ENCODE data around the gene IZUMO4.

DNA sequence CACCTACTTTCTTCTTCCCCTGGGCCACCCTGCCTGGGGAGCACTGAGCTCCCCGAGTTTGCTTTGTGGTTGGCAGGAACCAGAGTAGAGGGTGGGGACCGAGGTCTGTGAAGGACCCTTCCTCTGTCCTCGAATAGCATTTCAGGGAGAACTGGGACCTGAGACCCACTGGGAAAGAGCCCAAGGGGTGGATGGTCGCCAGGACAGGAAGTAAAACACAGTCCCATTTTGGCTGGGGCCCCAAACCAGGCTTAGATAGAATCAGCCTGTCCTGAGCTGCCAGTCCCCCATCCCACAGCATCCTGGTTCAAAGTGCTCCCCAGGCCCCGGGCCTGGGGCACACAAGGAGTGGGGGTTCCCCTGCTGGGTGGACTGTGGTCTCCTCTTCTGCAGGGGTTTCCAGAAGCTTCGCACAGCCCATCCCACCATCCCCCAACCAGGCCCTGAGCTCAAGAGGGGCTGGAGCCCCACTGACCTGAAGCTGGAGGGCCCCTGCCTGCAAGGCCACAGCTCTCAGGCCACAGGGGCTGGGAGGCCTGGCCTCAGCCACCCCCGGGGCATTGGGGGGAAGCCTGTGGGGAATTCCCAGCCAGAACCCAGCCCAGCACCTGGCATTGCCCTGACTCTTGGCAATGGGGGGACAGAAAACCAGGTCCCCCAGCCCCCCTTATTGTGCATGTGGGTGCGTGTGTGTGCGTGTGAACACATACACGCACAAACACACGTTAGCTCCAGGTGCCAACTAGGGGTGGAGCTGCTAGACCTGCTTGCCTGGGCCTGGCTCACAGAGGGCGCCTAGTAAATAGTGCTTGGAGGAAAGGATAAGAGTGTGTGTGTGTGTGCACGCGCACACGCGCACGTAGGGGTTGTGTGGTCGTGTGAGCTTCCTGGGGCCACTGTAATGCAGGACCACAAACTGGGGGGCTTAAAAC lies 44.7 kb upstream of the IZUMO4 start:
- TF ChIP-seq, protein P1, sequence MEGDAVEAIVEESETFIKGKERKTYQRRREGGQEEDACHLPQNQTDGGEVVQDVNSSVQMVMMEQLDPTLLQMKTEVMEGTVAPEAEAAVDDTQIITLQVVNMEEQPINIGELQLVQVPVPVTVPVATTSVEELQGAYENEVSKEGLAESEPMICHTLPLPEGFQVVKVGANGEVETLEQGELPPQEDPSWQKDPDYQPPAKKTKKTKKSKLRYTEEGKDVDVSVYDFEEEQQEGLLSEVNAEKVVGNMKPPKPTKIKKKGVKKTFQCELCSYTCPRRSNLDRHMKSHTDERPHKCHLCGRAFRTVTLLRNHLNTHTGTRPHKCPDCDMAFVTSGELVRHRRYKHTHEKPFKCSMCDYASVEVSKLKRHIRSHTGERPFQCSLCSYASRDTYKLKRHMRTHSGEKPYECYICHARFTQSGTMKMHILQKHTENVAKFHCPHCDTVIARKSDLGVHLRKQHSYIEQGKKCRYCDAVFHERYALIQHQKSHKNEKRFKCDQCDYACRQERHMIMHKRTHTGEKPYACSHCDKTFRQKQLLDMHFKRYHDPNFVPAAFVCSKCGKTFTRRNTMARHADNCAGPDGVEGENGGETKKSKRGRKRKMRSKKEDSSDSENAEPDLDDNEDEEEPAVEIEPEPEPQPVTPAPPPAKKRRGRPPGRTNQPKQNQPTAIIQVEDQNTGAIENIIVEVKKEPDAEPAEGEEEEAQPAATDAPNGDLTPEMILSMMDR (IDR thresholded peaks at IDR 0.05), result no peak
- no peak for TF ChIP-seq EZH2 (IDR thresholded peaks at IDR 0.05)

Measured in neural progenitor cell (in vitro differentiated cells).